Endothelial cell of umbilical vein (primary cell): ENCODE data around the gene DEPDC4. TPM values are rescaled to one million over a fixed set of nuclear protein-coding genes. Genes with fewer than 3 reads are reported as not detected.

Experiments used
- BruUV-seq: library from RNA; stranded (reverse); fragments of 400-500 nt; replicated peaks from 2 replicates; lab custom pipeline; 2021; lab: Mats Ljungman, UMichigan
- CTCF ChIA-PET: fragments of 300-600, 350-600 bp; sonication (Branson Sonifier 250); formaldehyde crosslinking; loops from one replicate; lab custom pipeline; 2021; ENCODE audit warnings: antibody characterized with exemption, inconsistent platforms; lab: Charles Lee
- POLR2A ChIA-PET: fragments of 300-600, 350-600 bp; sonication (Branson Sonifier 250); formaldehyde crosslinking; loops from one replicate; lab custom pipeline; 2021; ENCODE audit warnings: antibody characterized with exemption, inconsistent platforms; lab: Charles Lee
- DNase-seq: peaks from one replicate; pipeline ENCODE4 v3.0.0-alpha.2; 2011; ENCODE audit warnings: low read depth, low spot score
- FAIRE-seq: peaks from 2 replicates; lab custom pipeline; 2011; peaks lifted over from hg19 to GRCh38; lab: Jason Lieb, UNC
- H2AFZ ChIP-seq: 2 replicates; pipeline ENCODE4 v1.6.0; 2012; ENCODE audit warnings: low read depth, low read length, control low read depth, inconsistent platforms
- H3K27ac ChIP-seq: 2 replicates; pipeline ENCODE4 v1.5.1; 2011; ENCODE audit warnings: low read depth, mild to moderate bottlenecking, control low read depth, low read length, moderate library complexity; ENCODE audit not compliant: insufficient read depth
- H3K27me3 ChIP-seq, 2 experiments: 2 replicates each; pipeline versions ENCODE4 v1.6.0 to v1.6.1; 2011; ENCODE audit warnings: low read length in 2 of 2, mixed read lengths in 1 of 2; ENCODE audit not compliant: control insufficient read depth in 2 of 2, insufficient read depth in 2 of 2
- H3K36me3 ChIP-seq, 2 experiments: 2 replicates in 1 of 2; 3 replicates in 1 of 2; pipeline ENCODE4 v1.5.1; 2011; ENCODE audit warnings: low read length in 2 of 2, mild to moderate bottlenecking in 1 of 2, moderate library complexity in 1 of 2; ENCODE audit not compliant: control insufficient read depth in 2 of 2, insufficient read depth in 2 of 2; ENCODE audit errors: extremely low read depth in 1 of 2
- H3K4me1 ChIP-seq: 3 replicates; pipeline ENCODE4 v1.5.1; 2011; ENCODE audit warnings: mild to moderate bottlenecking, low read length; ENCODE audit not compliant: control insufficient read depth, insufficient read depth; ENCODE audit errors: extremely low read depth
- H3K4me2 ChIP-seq: 2 replicates; pipeline ENCODE4 v1.6.1; 2011; ENCODE audit warnings: low read length, control low read depth, mixed read lengths; ENCODE audit not compliant: insufficient read depth
- H3K4me3 ChIP-seq, 3 experiments: fragments of 200-600 bp in 1 of 3; sonication (generic), shearing (Covaris generic) in 1 of 3; replicated peaks in 1 of 3; 2 replicates each; pipeline ENCODE4 v1.5.1; 2011 to 2016; ENCODE audit warnings: control low read depth in 3 of 3, low read length in 3 of 3, mild to moderate bottlenecking in 2 of 3, inconsistent platforms in 1 of 3, low read depth in 1 of 3, moderate library complexity in 1 of 3; ENCODE audit not compliant: insufficient read depth in 1 of 3
- H3K79me2 ChIP-seq: 2 replicates; pipeline ENCODE4 v1.6.0; 2012; ENCODE audit warnings: low read length, inconsistent platforms; ENCODE audit not compliant: control insufficient read depth, insufficient read depth
- H3K9ac ChIP-seq: replicated peaks from 2 replicates; pipeline ENCODE3; 2011; ENCODE audit warnings: low read length, control low read depth; ENCODE audit not compliant: insufficient read depth; ENCODE audit errors: extremely low read depth
- H3K9me1 ChIP-seq: replicated peaks from 3 replicates; pipeline ENCODE4 v1.6.0; 2011; ENCODE audit warnings: mild to moderate bottlenecking, low read length; ENCODE audit not compliant: control insufficient read depth, insufficient read depth; ENCODE audit errors: extremely low read depth
- H3K9me3 ChIP-seq: replicated peaks from 2 replicates; pipeline ENCODE4 v1.5.1; 2012; ENCODE audit warnings: low read length, inconsistent platforms; ENCODE audit not compliant: control insufficient read depth, insufficient read depth
- H4K20me1 ChIP-seq: replicated peaks from 2 replicates; pipeline ENCODE3; 2011; ENCODE audit warnings: mild to moderate bottlenecking, low read length; ENCODE audit not compliant: control insufficient read depth, insufficient read depth; ENCODE audit errors: extremely low read depth
- CTCF ChIP-seq, 2 donors: IDR thresholded peaks; 1 replicate in 1 of 2; 2 replicates in 1 of 2; pipeline ENCODE4 v1.5.1; 2011; ENCODE audit warnings: low read length in 2 of 2, mild to moderate bottlenecking in 2 of 2, moderate library complexity in 2 of 2, control low read depth in 1 of 2, inconsistent platforms in 1 of 2, low read depth in 1 of 2; ENCODE audit not compliant: insufficient read depth in 1 of 2; ENCODE audit errors: extremely low read depth in 1 of 2
- EZH2 ChIP-seq: IDR thresholded peaks from 2 replicates; pipeline ENCODE4 v1.6.1; 2012; ENCODE audit warnings: borderline replicate concordance, low read depth, mild to moderate bottlenecking, moderate library complexity, low read length, inconsistent platforms; ENCODE audit not compliant: severe bottlenecking
- FOS ChIP-seq: IDR thresholded peaks from 2 replicates; pipeline ENCODE4 v1.6.1; 2011; ENCODE audit warnings: mild to moderate bottlenecking, low read length, moderate library complexity, borderline replicate concordance; ENCODE audit not compliant: insufficient read depth
- GATA2 ChIP-seq: IDR thresholded peaks from 2 replicates; pipeline ENCODE4 v1.7.0; 2011; ENCODE audit warnings: low read depth, mild to moderate bottlenecking, moderate library complexity, mixed read lengths, low read length; ENCODE audit not compliant: insufficient read length, insufficient read depth
- JUN ChIP-seq: IDR thresholded peaks from 2 replicates; pipeline ENCODE4 v1.6.1; 2011; ENCODE audit warnings: borderline replicate concordance, low read depth; ENCODE audit not compliant: insufficient read length, insufficient read depth
- MYC ChIP-seq: IDR thresholded peaks from one replicate; pipeline ENCODE4 v1.6.1; 2011; ENCODE audit warnings: mild to moderate bottlenecking, low read depth, low read length
- POLR2A ChIP-seq: IDR thresholded peaks from 2 replicates; pipeline ENCODE4 v1.6.1; 2012; ENCODE audit warnings: low read depth, mild to moderate bottlenecking, control low read depth, low read length
- POLR2AphosphoS5 ChIP-seq: IDR thresholded peaks from 2 replicates; pipeline ENCODE4 v1.6.1; 2012; ENCODE audit warnings: low read depth, mild to moderate bottlenecking, control low read depth, low read length, moderate library complexity; ENCODE audit not compliant: insufficient read depth
- dilution Hi-C: fragments of 300-500 bp; cut with MboI; formaldehyde crosslinking; loops from one replicate; pipeline ENCODE4 v1.15.0; 2019; ENCODE audit warnings: low sequenced_read_pairs; ENCODE audit not compliant: extremely low pct_ligation_motif_present
- intact Hi-C: fragments of 100-400 bp; cut with micrococcal nuclease; formaldehyde crosslinking; loops from one replicate; pipeline ENCODE4 v1.10.0; 2022
- polyA plus RNA-seq, 4 experiments: library from polyadenylated mRNA; depleted of rRNA in 3 of 4; stranded (reverse) in 3 of 4; unstranded in 1 of 4; fragments of >200 nt; gene quantifications; 2 replicates each; pipeline versions ENCODE4 v1.2.1 to v1.2.3, GENCODE V29; 2011 to 2012; ENCODE audit warnings: missing spikeins in 1 of 4
- total RNA-seq: library from RNA; stranded (reverse); gene quantifications from 2 replicates; pipeline ENCODE4 v1.2.3, GENCODE V29; 2021
- TF ChIP-seq, protein P1 (sequence below): IDR thresholded peaks from 2 replicates; pipeline ENCODE4 v1.6.1; 2011; ENCODE audit not compliant: insufficient read depth, insufficient read length

The DEPDC4 gene
- total and polyA plus RNA-seq, 2 donors (not counting 3 experiments of a cell fraction or from before 2014, with no cell fraction given) = 0.15 to 0.66 TPM

DNA sequence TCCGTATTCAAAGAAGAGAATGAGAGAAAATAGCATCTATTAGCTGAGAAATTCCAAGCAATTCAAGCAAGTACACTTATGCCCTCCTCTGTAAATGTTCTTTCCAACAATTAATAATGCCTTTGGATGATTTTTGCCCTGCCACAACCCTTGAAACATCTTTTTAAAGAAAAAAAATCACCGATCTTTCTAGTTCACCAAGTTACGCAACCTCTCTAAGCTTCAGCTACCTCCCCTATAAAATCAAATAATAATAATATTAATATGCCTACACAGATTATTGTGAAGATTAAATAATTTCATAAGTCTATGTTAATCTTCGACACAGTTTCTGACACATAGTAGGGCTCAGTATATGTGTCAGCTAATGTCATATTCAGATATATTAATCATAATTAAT, 19.1 kb downstream of the DEPDC4 start:
- dilution Hi-C loops = no loop called here
- ChIA-PET POLR2A (no interaction called here), CTCF (no interaction called here)
- Histone ChIP-seq H3K79me2 (no peaks in the 10 kb centered on the region), H3K4me3 (no peak overlapping the region), H3K4me2 (no peak overlapping the region), H3K27me3 (no peaks in the 10 kb centered on the region), H3K9me1 (no peaks in the 10 kb centered on the region), H3K4me1 (no peaks in the 10 kb centered on the region), H3K36me3 (no peaks in the 10 kb centered on the region), H3K9ac (no peak overlapping the region), H3K27ac (no peak overlapping the region), H4K20me1 (no peaks in the 10 kb centered on the region), H2AFZ (no peak overlapping the region), H3K9me3 (no peaks in the 10 kb centered on the region)
- FAIRE-seq (no peak), DNase-seq (no peak)
- intact Hi-C loops = no loop called here
- TF ChIP-seq, protein P1, sequence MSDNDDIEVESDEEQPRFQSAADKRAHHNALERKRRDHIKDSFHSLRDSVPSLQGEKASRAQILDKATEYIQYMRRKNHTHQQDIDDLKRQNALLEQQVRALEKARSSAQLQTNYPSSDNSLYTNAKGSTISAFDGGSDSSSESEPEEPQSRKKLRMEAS = no peak
- no peak for TF ChIP-seq GATA2
- no peak for TF ChIP-seq MYC
- no peak for TF ChIP-seq FOS
- no peak for TF ChIP-seq EZH2
- TF ChIP-seq POLR2AphosphoS5 = no peak
- no peak for TF ChIP-seq CTCF (IDR thresholded peaks at IDR 0.05; ENCODE audit: extremely low read depth in 1 of 2, insufficient read depth in 1 of 2, low read depth in 1 of 2, low read length in 2 of 2)
- no peak for TF ChIP-seq POLR2A
- TF ChIP-seq JUN = no peak
- BruUV-seq = no TSS peak
